ENCODE data around the gene MED28.

GRCh38 chr4:17654701-17655100, 40.3 kb downstream of the MED28 start:
- TF ChIP-seq, protein P1, sequence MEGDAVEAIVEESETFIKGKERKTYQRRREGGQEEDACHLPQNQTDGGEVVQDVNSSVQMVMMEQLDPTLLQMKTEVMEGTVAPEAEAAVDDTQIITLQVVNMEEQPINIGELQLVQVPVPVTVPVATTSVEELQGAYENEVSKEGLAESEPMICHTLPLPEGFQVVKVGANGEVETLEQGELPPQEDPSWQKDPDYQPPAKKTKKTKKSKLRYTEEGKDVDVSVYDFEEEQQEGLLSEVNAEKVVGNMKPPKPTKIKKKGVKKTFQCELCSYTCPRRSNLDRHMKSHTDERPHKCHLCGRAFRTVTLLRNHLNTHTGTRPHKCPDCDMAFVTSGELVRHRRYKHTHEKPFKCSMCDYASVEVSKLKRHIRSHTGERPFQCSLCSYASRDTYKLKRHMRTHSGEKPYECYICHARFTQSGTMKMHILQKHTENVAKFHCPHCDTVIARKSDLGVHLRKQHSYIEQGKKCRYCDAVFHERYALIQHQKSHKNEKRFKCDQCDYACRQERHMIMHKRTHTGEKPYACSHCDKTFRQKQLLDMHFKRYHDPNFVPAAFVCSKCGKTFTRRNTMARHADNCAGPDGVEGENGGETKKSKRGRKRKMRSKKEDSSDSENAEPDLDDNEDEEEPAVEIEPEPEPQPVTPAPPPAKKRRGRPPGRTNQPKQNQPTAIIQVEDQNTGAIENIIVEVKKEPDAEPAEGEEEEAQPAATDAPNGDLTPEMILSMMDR (IDR thresholded peaks at IDR 0.05): no peak
- TF ChIP-seq EZH2 (IDR thresholded peaks at IDR 0.05; ENCODE audit: borderline replicate concordance, insufficient read depth, low read depth, low read length, poor library complexity, severe bottlenecking): no peak

Measured in B cell (primary cell).